Osteoblast (primary cell): ENCODE data around the gene PRADC1. TPM values are rescaled to one million over a fixed set of nuclear protein-coding genes. Genes with fewer than 3 reads are reported as not detected.
A peak's percentile ranks its signal among the peaks of the same experiment; 100 is the strongest.

Experiments
- DNase-seq: peaks from one replicate; pipeline ENCODE4 v3.0.0; 2011; ENCODE audit warnings: low spot score, mixed read lengths; ENCODE audit not compliant: insufficient read length; ENCODE audit errors: missing footprints
- H2AFZ ChIP-seq: 2 replicates; pipeline ENCODE4 v1.6.0; 2011; ENCODE audit warnings: mild to moderate bottlenecking, low read length
- H3K27ac ChIP-seq: 2 replicates; pipeline ENCODE4 v1.5.1; 2011; ENCODE audit warnings: mild to moderate bottlenecking, low read depth, low read length, moderate library complexity
- H3K27me3 ChIP-seq: 2 replicates; pipeline ENCODE4 v1.6.0; 2012; ENCODE audit warnings: mild to moderate bottlenecking, control low read depth, inconsistent platforms, low read length, moderate library complexity; ENCODE audit not compliant: insufficient read depth
- H3K36me3 ChIP-seq: 2 replicates; pipeline ENCODE4 v1.5.1; 2011; ENCODE audit warnings: mild to moderate bottlenecking, low read length, control low read depth, moderate library complexity; ENCODE audit not compliant: insufficient read depth
- H3K4me1 ChIP-seq: 2 replicates; pipeline ENCODE4 v1.5.1; 2011; ENCODE audit warnings: mild to moderate bottlenecking, low read length, control low read depth, moderate library complexity; ENCODE audit not compliant: insufficient read depth
- H3K4me2 ChIP-seq: 2 replicates; pipeline ENCODE4 v1.6.0; 2011; ENCODE audit warnings: mild to moderate bottlenecking, low read length; ENCODE audit not compliant: insufficient read depth
- H3K4me3 ChIP-seq: fragments of 200-600 bp; sonication (generic); 3 replicates; pipeline ENCODE4 v1.5.1; 2012; ENCODE audit warnings: mild to moderate bottlenecking, low read length, inconsistent platforms; ENCODE audit not compliant: insufficient read depth
- H3K79me2 ChIP-seq: 2 replicates; pipeline ENCODE4 v1.6.0; 2012; ENCODE audit warnings: mild to moderate bottlenecking, low read length, control low read depth, inconsistent platforms; ENCODE audit not compliant: insufficient read depth
- H3K9me3 ChIP-seq: 2 replicates; pipeline ENCODE4 v1.5.1; 2011; ENCODE audit warnings: low read depth, low read length, control low read depth
- H4K20me1 ChIP-seq: 2 replicates; pipeline ENCODE4 v1.6.0; 2012; ENCODE audit warnings: mild to moderate bottlenecking, low read length, control low read depth; ENCODE audit not compliant: insufficient read depth
- total RNA-seq: library from RNA; depleted of rRNA; stranded (reverse); fragments of >200 nt; gene quantifications from 2 replicates; pipeline ENCODE4 v1.2.3, GENCODE V29; 2012
- TF ChIP-seq, protein P1 (sequence below): IDR thresholded peaks from 2 replicates; pipeline ENCODE4 v1.5.1; 2011; ENCODE audit warnings: mild to moderate bottlenecking, low read depth, low read length, moderate library complexity; ENCODE audit errors: extremely low read depth

PRADC1 gene
- total RNA-seq, 1 donor, result 15.9 TPM

DNA sequence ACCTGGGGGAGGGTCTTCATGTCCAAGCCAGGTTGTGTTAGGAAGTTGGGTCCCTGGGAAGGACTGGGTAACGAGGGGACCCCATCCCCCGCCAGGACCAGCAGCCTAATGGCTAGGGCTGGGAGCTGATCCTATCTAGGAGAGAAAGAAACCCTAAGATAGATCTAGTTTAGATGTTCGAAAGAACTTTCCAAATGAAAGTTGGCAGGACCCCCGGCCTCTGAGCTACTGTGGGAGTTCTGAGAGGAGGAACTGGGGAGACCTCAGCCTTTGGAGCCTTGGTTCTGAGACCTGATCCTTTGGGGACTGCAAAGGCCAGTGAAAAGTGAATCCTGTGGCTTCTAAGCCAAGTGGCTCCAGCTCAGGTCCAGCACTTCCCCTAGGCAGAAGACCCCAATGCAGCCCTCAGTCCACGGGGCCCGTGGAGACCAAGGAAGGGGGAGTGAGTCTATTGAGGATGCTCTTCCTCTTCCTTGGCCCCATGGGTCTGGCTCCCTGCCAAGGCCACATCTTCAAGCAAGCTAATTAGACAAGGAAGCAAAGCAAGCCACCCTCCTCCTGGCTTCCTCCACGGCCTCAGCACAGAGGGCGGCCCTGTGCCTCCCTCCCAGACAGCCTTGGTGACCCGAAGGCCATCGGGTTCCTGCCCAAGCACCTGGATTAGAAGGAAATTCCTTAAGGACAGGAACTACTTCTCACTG is 24.5 kb upstream of the PRADC1 start:
- H3K4me2 ChIP-seq, result no peak overlapping the region

DNA sequence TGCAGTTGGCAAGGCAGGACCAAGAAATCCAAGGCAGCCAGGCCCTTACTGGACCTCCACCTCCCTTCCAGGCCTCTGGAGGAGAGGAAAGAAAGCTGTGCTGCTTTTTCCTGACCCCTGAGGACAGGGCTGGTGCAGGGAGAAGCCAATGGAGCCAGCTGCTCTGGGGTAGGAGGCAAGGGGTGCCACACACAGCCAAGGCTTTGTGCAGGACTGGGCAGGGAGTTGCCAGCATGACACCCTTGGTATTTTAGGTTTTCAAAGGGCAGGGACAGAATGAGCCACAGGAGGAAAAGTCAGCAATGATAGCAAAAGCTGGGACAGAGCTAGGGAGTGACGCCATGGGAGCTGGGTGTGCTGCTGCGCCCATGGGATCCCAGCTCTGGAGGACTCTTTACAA is 24.0 kb upstream of the PRADC1 start:
- Histone ChIP-seq H3K4me2 (no peak overlapping the region), H3K4me3 (no peak overlapping the region), H2AFZ (no peak overlapping the region), H4K20me1 (peaks cover 16% of the 10 kb centered on the region), H3K79me2 (no peaks in the 10 kb centered on the region), H3K36me3 (peaks cover 27% of the 10 kb centered on the region), H3K27ac (no peak overlapping the region), H3K9me3 (no peaks in the 10 kb centered on the region), H3K4me1 (no peaks in the 10 kb centered on the region), H3K27me3 (no peaks in the 10 kb centered on the region)
- TF ChIP-seq, protein P1, sequence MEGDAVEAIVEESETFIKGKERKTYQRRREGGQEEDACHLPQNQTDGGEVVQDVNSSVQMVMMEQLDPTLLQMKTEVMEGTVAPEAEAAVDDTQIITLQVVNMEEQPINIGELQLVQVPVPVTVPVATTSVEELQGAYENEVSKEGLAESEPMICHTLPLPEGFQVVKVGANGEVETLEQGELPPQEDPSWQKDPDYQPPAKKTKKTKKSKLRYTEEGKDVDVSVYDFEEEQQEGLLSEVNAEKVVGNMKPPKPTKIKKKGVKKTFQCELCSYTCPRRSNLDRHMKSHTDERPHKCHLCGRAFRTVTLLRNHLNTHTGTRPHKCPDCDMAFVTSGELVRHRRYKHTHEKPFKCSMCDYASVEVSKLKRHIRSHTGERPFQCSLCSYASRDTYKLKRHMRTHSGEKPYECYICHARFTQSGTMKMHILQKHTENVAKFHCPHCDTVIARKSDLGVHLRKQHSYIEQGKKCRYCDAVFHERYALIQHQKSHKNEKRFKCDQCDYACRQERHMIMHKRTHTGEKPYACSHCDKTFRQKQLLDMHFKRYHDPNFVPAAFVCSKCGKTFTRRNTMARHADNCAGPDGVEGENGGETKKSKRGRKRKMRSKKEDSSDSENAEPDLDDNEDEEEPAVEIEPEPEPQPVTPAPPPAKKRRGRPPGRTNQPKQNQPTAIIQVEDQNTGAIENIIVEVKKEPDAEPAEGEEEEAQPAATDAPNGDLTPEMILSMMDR, result no peak
- peak; percentile 53 for DNase-seq

More for the DNA sequence above, 24.5 kb upstream of the PRADC1 start:
- TF ChIP-seq, protein P1, result no peak
- peaks cover 16% of the 10 kb centered on the region for H4K20me1 ChIP-seq
- H3K4me3 ChIP-seq, result no peak overlapping the region
- peak; percentile 64 for DNase-seq
- peaks cover 23% of the 10 kb centered on the region for H3K36me3 ChIP-seq
- H3K4me1 ChIP-seq, result no peaks in the 10 kb centered on the region
- no peaks in the 10 kb centered on the region for H3K79me2 ChIP-seq
- no peaks in the 10 kb centered on the region for H3K9me3 ChIP-seq
- no peak overlapping the region for H3K27ac ChIP-seq
- H3K27me3 ChIP-seq, result no peaks in the 10 kb centered on the region
- H2AFZ ChIP-seq, result no peak overlapping the region

DNA sequence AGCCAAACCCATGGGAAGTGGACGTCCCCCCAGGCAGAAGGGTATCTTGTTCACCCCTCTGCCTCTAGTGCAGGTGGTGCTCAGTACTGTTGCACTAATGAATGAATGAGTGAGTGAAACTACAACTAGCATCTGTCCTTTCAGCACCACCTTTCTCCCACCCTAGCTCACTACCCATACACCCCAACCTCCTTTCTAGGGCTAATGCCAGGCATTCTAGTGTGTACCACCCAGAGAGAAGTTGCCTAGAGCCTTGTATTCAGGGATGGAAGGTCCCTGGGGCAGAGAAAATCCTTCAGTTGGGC is 23.5 kb upstream of the PRADC1 start:
- H3K27ac ChIP-seq, result no peak overlapping the region
- H3K4me2 ChIP-seq, result no peak overlapping the region
- no peaks in the 10 kb centered on the region for H3K79me2 ChIP-seq
- peaks cover 30% of the 10 kb centered on the region for H3K36me3 ChIP-seq
- H3K4me3 ChIP-seq, result no peak overlapping the region
- no peak overlapping the region for H2AFZ ChIP-seq
- H3K4me1 ChIP-seq, result no peaks in the 10 kb centered on the region
- peaks cover 16% of the 10 kb centered on the region for H4K20me1 ChIP-seq
- H3K9me3 ChIP-seq, result no peaks in the 10 kb centered on the region
- no peak for DNase-seq
- H3K27me3 ChIP-seq, result no peaks in the 10 kb centered on the region
- TF ChIP-seq, protein P1, result no peak

DNA sequence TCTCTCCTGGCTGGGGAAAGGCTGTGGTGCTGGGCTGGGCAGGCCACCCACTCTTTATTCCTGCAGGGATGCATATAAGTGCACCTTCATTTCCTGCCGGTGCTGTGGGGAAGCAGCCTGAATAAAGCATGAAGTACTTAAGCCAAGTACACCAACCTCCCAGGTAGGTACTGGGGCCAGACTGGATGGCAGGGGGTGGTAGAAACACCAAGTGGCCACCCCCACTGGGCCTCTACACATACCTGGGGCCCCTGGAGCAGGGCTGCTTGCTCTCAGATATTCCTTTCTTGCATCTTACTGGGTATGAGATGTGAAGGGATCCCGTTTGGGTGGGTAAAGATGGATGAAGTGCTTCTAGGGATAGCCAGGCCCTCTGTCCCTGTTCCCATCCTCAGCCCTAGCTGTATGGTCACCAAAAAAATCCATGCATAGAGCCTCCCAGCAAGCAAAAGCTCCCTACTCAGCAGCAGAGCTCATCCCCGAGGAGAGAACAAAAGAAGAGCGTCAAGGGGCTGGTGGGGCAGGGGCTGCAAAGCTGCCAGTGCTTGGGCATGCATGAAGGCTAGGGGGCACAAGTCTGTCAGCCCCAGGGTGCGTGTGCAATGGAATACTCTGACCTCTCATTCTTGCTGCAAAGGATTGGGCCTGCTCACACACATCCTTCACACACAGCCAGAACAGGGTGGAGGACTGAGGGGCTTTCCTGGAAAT is 23.0 kb upstream of the PRADC1 start:
- no peak overlapping the region for H3K4me2 ChIP-seq
- no peaks in the 10 kb centered on the region for H3K4me1 ChIP-seq
- TF ChIP-seq, protein P1, result no peak
- H3K36me3 ChIP-seq, result peaks cover 31% of the 10 kb centered on the region
- no peaks in the 10 kb centered on the region for H3K9me3 ChIP-seq
- H3K27me3 ChIP-seq, result no peaks in the 10 kb centered on the region
- no peak overlapping the region for H3K4me3 ChIP-seq
- no peaks in the 10 kb centered on the region for H3K79me2 ChIP-seq
- peaks cover 16% of the 10 kb centered on the region for H4K20me1 ChIP-seq
- peak; percentile 64 for DNase-seq
- no peak overlapping the region for H2AFZ ChIP-seq
- H3K27ac ChIP-seq, result no peak overlapping the region
